PC-3 (cell line): ENCODE results near the gene ADRA2B. TPM values are rescaled to one million over a fixed set of nuclear protein-coding genes. Genes with fewer than 3 reads are reported as not detected.

ENCODE experiments used
- ATAC-seq: fragments of 200-7000 bp; cut with Tn5 transposase; 2 replicates; pipeline ENCODE4 v1.9.1; 2020; ENCODE audit warnings: mild to moderate bottlenecking, moderate library complexity
- BruUV-seq: library from RNA; stranded (reverse); fragments of 400-500 nt; replicated peaks from 2 replicates; lab custom pipeline; 2021; lab: Mats Ljungman, UMichigan
- CTCF ChIA-PET: fragments of 300-600 bp; sonication (Branson Sonifier 250); formaldehyde crosslinking; loops from one replicate; lab custom pipeline; 2022; ENCODE audit warnings: antibody characterized with exemption; lab: Charles Lee
- POLR2A ChIA-PET: fragments of 300-600 bp; sonication (Branson Sonifier 250); formaldehyde crosslinking; loops from one replicate; lab custom pipeline; 2022; ENCODE audit warnings: antibody characterized with exemption; ENCODE audit not compliant: unreplicated experiment; lab: Charles Lee
- DNase-seq: peaks from one replicate; pipeline ENCODE4 v3.0.0-alpha.2; 2015
- H2AFZ ChIP-seq: fragments of 300-600 bp; sonication (generic); 2 replicates; pipeline ENCODE4 v1.6.0; 2016; ENCODE audit warnings: antibody characterized with exemption, low read length
- H3F3A ChIP-seq: fragments of 300-600 bp; sonication (generic); one replicate; pipeline ENCODE4 v1.6.0; 2017; ENCODE audit warnings: antibody characterized with exemption, low read length, control low read depth, mild to moderate bottlenecking; ENCODE audit not compliant: unreplicated experiment
- H3K27ac ChIP-seq: fragments of 300-600 bp; sonication (generic); 2 replicates; pipeline ENCODE4 v1.5.1; 2016; ENCODE audit warnings: mild to moderate bottlenecking, low read length
- H3K27me3 ChIP-seq: fragments of 300-600 bp; sonication (generic); 2 replicates; pipeline ENCODE4 v1.6.1; 2016; ENCODE audit warnings: low read length, mixed read lengths
- H3K36me3 ChIP-seq: fragments of 300-600 bp; sonication (generic); 2 replicates; pipeline ENCODE4 v1.6.1; 2016; ENCODE audit warnings: low read depth, mixed run types, low read length, mixed read lengths
- H3K4me1 ChIP-seq: fragments of 300-600 bp; sonication (generic); 2 replicates; pipeline ENCODE4 v1.5.1; 2016; ENCODE audit warnings: low read length; ENCODE audit not compliant: insufficient read depth
- H3K4me2 ChIP-seq: fragments of 300-600 bp; sonication (generic); 2 replicates; pipeline ENCODE4 v1.6.0; 2016; ENCODE audit warnings: low read length
- H3K4me3 ChIP-seq: fragments of 300-600 bp; sonication (generic); 2 replicates; pipeline ENCODE4 v1.5.1; 2016; ENCODE audit warnings: mild to moderate bottlenecking, low read length, mixed read lengths
- H3K79me2 ChIP-seq: fragments of 300-600 bp; sonication (generic); 2 replicates; pipeline ENCODE4 v1.6.1; 2017; ENCODE audit warnings: low read length, mixed read lengths
- H3K9ac ChIP-seq: fragments of 300-600 bp; sonication (generic); 2 replicates; pipeline ENCODE4 v1.6.0; 2016; ENCODE audit warnings: mild to moderate bottlenecking, low read length
- H3K9me2 ChIP-seq: fragments of 300-600 bp; sonication (generic); replicated peaks from 2 replicates; pipeline ENCODE4 v1.6.1; 2016; ENCODE audit warnings: mixed run types, low read length, mixed read lengths
- H3K9me3 ChIP-seq: fragments of 300-600 bp; sonication (generic); 2 replicates; pipeline ENCODE4 v1.6.1; 2016; ENCODE audit warnings: low read length, mixed read lengths
- H4K20me1 ChIP-seq: fragments of 300-600 bp; sonication (generic); 2 replicates; pipeline ENCODE4 v1.6.1; 2016; ENCODE audit warnings: low read length, mixed read lengths
- EZH2 ChIP-seq: fragments of 300-600 bp; sonication (generic); IDR thresholded peaks from one replicate; pipeline ENCODE4 v1.6.1; 2017; ENCODE audit warnings: antibody characterized with exemption, mild to moderate bottlenecking, low read length; ENCODE audit not compliant: unreplicated experiment
- EZH2phosphoT487 ChIP-seq: fragments of 300-600 bp; sonication (generic); IDR thresholded peaks from 2 replicates; pipeline ENCODE4 v1.6.1; 2018; ENCODE audit warnings: mild to moderate bottlenecking, antibody characterized with exemption, low read length, borderline replicate concordance
- intact Hi-C: fragments of 100-400 bp; cut with micrococcal nuclease; formaldehyde crosslinking; loops from 2 replicates; pipeline ENCODE4 v1.9.0; 2023
- total RNA-seq: library from RNA; depleted of rRNA; stranded (reverse); fragments of >200 nt; gene quantifications from 2 replicates; pipeline ENCODE4 v1.2.3, GENCODE V29; 2014
- TF ChIP-seq, protein P1 (sequence below): fragments of 300-600 bp; sonication (generic); conservative IDR thresholded peaks from 2 replicates; pipeline ENCODE4 v1.5.1; 2017; ENCODE audit warnings: antibody characterized with exemption, low read depth, mild to moderate bottlenecking, low read length

The ADRA2B gene
- total RNA-seq, 1 experiment from 2014 or later, result not detected

DNA sequence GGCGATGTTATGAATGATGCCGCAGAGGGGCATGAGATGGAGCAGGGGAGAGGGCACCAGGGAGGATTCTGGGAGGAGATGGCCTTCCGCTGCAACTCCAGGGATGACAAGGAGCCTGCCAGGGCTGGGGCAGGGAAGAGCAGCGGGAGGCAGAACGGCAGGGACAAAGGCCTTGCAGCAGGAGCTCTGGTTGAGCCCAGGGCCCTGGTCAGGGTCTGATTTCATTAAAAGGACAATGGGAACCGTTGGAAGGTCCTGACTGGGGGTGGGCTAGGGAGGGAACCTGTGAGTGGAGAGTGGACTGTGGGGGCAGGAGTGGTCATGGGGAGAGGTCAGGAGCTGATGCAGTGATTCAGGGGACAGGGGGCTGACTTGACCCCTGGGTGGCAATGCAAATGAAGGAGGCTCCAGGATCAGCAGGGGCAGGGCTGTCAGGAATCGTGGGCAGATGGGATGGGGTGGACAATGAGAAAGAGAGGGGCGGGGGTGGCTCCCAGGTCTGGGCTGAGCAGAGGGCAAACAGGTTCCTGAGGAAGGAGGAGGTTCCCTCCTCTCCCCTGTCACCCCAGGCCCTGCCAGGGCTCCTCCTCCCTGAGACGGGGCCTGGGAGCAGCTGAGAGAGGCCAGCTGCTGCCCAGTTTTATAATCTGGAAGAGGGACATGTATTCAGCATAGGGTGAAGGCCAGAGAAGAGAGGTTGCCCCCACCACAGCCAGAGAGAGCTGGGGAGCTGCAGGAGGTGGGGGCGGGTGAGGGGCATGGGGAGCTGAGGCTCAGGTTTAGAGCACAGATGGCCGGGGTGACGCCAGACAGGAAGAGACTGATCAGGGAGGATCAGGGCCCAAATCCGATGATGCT lies 36.2 kb upstream of the ADRA2B start:
- Histone ChIP-seq H3K4me2 (no peak overlapping the region), H3F3A (no peaks in the 10 kb centered on the region), H3K4me1 (no peaks in the 10 kb centered on the region), H3K79me2 (no peaks in the 10 kb centered on the region), H3K9ac (no peak overlapping the region), H3K9me3 (no peaks in the 10 kb centered on the region), H3K9me2 (no peaks in the 10 kb centered on the region), H2AFZ (no peak overlapping the region), H3K27ac (no peak overlapping the region), H3K27me3 (no peaks in the 10 kb centered on the region), H3K4me3 (no peak overlapping the region), H3K36me3 (no peaks in the 10 kb centered on the region), H4K20me1 (no peaks in the 10 kb centered on the region)
- intact Hi-C loops, result no loop called here
- ATAC-seq (no peak), DNase-seq (no peak)
- TF ChIP-seq EZH2 (no peak), EZH2phosphoT487 (no peak)
- TF ChIP-seq, protein P1, sequence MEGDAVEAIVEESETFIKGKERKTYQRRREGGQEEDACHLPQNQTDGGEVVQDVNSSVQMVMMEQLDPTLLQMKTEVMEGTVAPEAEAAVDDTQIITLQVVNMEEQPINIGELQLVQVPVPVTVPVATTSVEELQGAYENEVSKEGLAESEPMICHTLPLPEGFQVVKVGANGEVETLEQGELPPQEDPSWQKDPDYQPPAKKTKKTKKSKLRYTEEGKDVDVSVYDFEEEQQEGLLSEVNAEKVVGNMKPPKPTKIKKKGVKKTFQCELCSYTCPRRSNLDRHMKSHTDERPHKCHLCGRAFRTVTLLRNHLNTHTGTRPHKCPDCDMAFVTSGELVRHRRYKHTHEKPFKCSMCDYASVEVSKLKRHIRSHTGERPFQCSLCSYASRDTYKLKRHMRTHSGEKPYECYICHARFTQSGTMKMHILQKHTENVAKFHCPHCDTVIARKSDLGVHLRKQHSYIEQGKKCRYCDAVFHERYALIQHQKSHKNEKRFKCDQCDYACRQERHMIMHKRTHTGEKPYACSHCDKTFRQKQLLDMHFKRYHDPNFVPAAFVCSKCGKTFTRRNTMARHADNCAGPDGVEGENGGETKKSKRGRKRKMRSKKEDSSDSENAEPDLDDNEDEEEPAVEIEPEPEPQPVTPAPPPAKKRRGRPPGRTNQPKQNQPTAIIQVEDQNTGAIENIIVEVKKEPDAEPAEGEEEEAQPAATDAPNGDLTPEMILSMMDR, result no peak
- POLR2A ChIA-PET, result no interaction called here
- CTCF ChIA-PET, result no interaction called here
- no TSS peak for BruUV-seq

DNA sequence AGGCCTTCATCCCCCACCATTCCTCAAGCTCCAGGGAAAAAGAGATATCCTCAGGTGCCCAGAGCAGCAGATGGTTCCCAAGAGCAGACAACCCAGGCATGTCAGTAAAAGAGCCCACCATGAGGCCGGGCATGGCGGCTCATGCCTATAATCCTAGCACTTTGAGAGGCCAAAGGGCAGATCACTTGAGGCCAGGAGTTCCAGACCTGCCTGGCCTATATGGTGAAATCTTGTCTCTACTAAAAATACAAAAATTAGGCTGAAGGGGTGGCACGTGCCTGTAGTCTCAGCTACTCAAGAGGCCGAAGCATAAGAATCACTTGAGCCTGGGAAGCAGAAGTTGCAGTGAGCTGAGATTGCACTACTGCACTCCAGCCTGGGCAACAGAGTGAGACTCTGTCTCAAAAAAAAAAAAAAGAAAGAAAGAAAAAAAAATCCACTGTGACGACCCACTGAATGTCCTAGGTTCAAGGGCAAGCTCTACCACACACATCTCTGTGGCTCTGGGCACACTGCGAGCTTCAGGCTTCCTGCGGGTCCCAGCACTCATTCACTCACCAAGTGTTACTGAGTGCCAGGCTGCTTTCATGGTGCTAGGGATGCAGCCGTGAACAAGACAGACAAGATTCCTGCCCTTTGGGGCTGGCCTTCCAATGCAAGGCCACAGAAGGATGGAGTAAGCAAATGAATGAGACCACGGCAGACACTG lies 35.4 kb upstream of the ADRA2B start:
- intact Hi-C loops, result no loop called here
- H3K4me1 ChIP-seq, result no peaks in the 10 kb centered on the region
- H3K9ac ChIP-seq, result no peak overlapping the region
- no TSS peak for BruUV-seq
- no peaks in the 10 kb centered on the region for H3K9me2 ChIP-seq
- no peaks in the 10 kb centered on the region for H3K9me3 ChIP-seq
- CTCF ChIA-PET, result no interaction called here
- no peaks in the 10 kb centered on the region for H3K36me3 ChIP-seq
- no peak overlapping the region for H3K4me3 ChIP-seq
- H3K27me3 ChIP-seq, result no peaks in the 10 kb centered on the region
- ATAC-seq, result no peak
- H4K20me1 ChIP-seq, result no peaks in the 10 kb centered on the region
- TF ChIP-seq EZH2 (no peak), EZH2phosphoT487 (no peak)
- TF ChIP-seq, protein P1, result no peak
- no peaks in the 10 kb centered on the region for H3K79me2 ChIP-seq
- no peaks in the 10 kb centered on the region for H3F3A ChIP-seq
- no peak overlapping the region for H3K4me2 ChIP-seq
- no peak for DNase-seq
- POLR2A ChIA-PET, result no interaction called here
- H3K27ac ChIP-seq, result no peak overlapping the region
- H2AFZ ChIP-seq, result no peak overlapping the region
